ENCODE results near the gene GLTPD2. TPM values are rescaled to one million over a fixed set of nuclear protein-coding genes. Genes with fewer than 3 reads are reported as not detected.

GLTPD2 gene
- total RNA-seq, 1 experiment from 2014 or later = 15.6 TPM

- Histone ChIP-seq H3K4me1 (no peaks in the 10 kb centered on the region), H3K9me3 (no peaks in the 10 kb centered on the region), H3K36me3 (ENCODE audit: control insufficient read depth, insufficient read depth, low read length) (no peaks in the 10 kb centered on the region), H3K4me3 (ENCODE audit: low read depth, low read length) (no peak overlapping the region), H3K27me3 (replicated peaks; ENCODE audit: control insufficient read depth, insufficient read depth, low read length) (no peaks in the 10 kb centered on the region)
- Mint-ChIP-seq H3K4me1 (ENCODE audit: low read depth, unreplicated experiment) (no peaks in the 10 kb centered on the region), H3K4me3 (ENCODE audit: unreplicated experiment) (no peak overlapping the region), H3K9me3 (ENCODE audit: unreplicated experiment) (no peaks in the 10 kb centered on the region), H3K27me3 (ENCODE audit: insufficient read depth, unreplicated experiment) (no peaks in the 10 kb centered on the region), H3K27ac (ENCODE audit: unreplicated experiment) (no peak overlapping the region), H3K36me3 (ENCODE audit: insufficient read depth, unreplicated experiment) (peaks cover 6% of the 10 kb centered on the region)
- DNase-seq = no peak
- no TSS peak for BruUV-seq (replicated peaks)
- ChIA-PET POLR2A (no interaction called here), CTCF (no interaction called here)
- intact Hi-C loops (cut with micrococcal nuclease; ENCODE audit: unreplicated experiment) = no loop called here
- no peak for TF ChIP-seq CTCF (IDR thresholded peaks at IDR 0.05; ENCODE audit: insufficient read depth in 1 of 2, low read depth in 1 of 2, low read length in 1 of 2, severe bottlenecking in 1 of 2, unreplicated experiment in 1 of 2)
These were observed 46.6 kb upstream of the GLTPD2 start for GRCh38 chr17:4742133-4742532.

- H3K9me3 Mint-ChIP-seq (ENCODE audit: unreplicated experiment) = no peaks in the 10 kb centered on the region
- BruUV-seq (replicated peaks) = no TSS peak
- H3K36me3 ChIP-seq (ENCODE audit: control insufficient read depth, insufficient read depth, low read length) = no peaks in the 10 kb centered on the region
- no peaks in the 10 kb centered on the region for H3K4me1 Mint-ChIP-seq (ENCODE audit: low read depth, unreplicated experiment)
- TF ChIP-seq CTCF (IDR thresholded peaks at IDR 0.05; ENCODE audit: insufficient read depth in 1 of 2, low read depth in 1 of 2, low read length in 1 of 2, severe bottlenecking in 1 of 2, unreplicated experiment in 1 of 2) = no peak
- no peaks in the 10 kb centered on the region for H3K27me3 ChIP-seq (replicated peaks; ENCODE audit: control insufficient read depth, insufficient read depth, low read length)
- no peak overlapping the region for H3K4me3 ChIP-seq (ENCODE audit: low read depth, low read length)
- H3K4me1 ChIP-seq = no peaks in the 10 kb centered on the region
- POLR2A ChIA-PET = no interaction called here
- H3K4me3 Mint-ChIP-seq (ENCODE audit: unreplicated experiment) = no peak overlapping the region
- H3K27ac Mint-ChIP-seq (ENCODE audit: unreplicated experiment) = no peak overlapping the region
- peaks cover 6% of the 10 kb centered on the region for H3K36me3 Mint-ChIP-seq (ENCODE audit: insufficient read depth, unreplicated experiment)
- H3K27me3 Mint-ChIP-seq (ENCODE audit: insufficient read depth, unreplicated experiment) = no peaks in the 10 kb centered on the region
- no peak for DNase-seq
- CTCF ChIA-PET = no interaction called here
- intact Hi-C loops (cut with micrococcal nuclease; ENCODE audit: unreplicated experiment) = no loop called here
- H3K9me3 ChIP-seq = no peaks in the 10 kb centered on the region
These were observed 46.1 kb upstream of the GLTPD2 start for GRCh38 chr17:4742629-4743028.

GRCh38 chr17:4743216-4743615 is 45.5 kb upstream of the GLTPD2 start:
- no peak overlapping the region for H3K27ac Mint-ChIP-seq (ENCODE audit: unreplicated experiment)
- no peaks in the 10 kb centered on the region for H3K4me1 Mint-ChIP-seq (ENCODE audit: low read depth, unreplicated experiment)
- Histone ChIP-seq H3K36me3 (ENCODE audit: control insufficient read depth, insufficient read depth, low read length) (no peaks in the 10 kb centered on the region), H3K9me3 (no peaks in the 10 kb centered on the region), H3K27me3 (replicated peaks; ENCODE audit: control insufficient read depth, insufficient read depth, low read length) (no peaks in the 10 kb centered on the region), H3K4me3 (ENCODE audit: low read depth, low read length) (no peak overlapping the region), H3K4me1 (no peaks in the 10 kb centered on the region)
- TF ChIP-seq CTCF (IDR thresholded peaks at IDR 0.05; ENCODE audit: insufficient read depth in 1 of 2, low read depth in 1 of 2, low read length in 1 of 2, severe bottlenecking in 1 of 2, unreplicated experiment in 1 of 2) = no peak
- H3K27me3 Mint-ChIP-seq (ENCODE audit: insufficient read depth, unreplicated experiment) = no peaks in the 10 kb centered on the region
- POLR2A ChIA-PET = no interaction called here
- BruUV-seq (replicated peaks) = no TSS peak
- CTCF ChIA-PET = no interaction called here
- no peaks in the 10 kb centered on the region for H3K9me3 Mint-ChIP-seq (ENCODE audit: unreplicated experiment)
- peaks cover 6% of the 10 kb centered on the region for H3K36me3 Mint-ChIP-seq (ENCODE audit: insufficient read depth, unreplicated experiment)
- intact Hi-C loops (cut with micrococcal nuclease; ENCODE audit: unreplicated experiment) = no loop called here
- DNase-seq = no peak
- no peak overlapping the region for H3K4me3 Mint-ChIP-seq (ENCODE audit: unreplicated experiment)
